HG02852 (cell line): ENCODE data around the gene SMIM7.
"Not testable (repeated sequence)": the region's sequence is repeated elsewhere in the genome, so short reads cannot be mapped to it uniquely, and the experiment has no call there.

Source experiments
- ATAC-seq: cut with Tn5 transposase; IDR thresholded peaks from one replicate; pipeline ENCODE4 v1.9.1; 2021; ENCODE audit warnings: mild to moderate bottlenecking, moderate library complexity; ENCODE audit not compliant: unreplicated experiment

SMIM7 gene

DNA sequence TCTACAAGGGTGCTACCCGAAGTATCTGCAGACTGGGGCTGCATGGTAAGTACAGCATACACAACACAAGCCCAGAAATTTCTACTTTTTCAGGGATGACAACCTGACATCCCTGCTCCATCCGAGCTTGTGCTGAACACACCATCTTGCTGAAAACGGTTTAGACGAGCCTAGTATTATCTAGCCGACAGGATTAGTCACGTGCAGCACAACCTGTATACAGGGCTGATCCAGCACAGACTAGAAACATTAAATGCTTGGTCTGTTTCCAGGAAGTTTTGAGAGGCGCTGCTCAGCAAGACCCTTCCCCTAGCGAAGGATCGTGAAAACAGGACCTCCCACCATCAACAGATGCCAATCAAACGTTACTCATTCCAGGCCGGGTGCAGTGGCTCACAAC, 4.2 kb downstream of the SMIM7 start:
- ATAC-seq = no peak

- ATAC-seq = no peak
Observed at GRCh38 chr19:16654627-16655026, 5.3 kb downstream of the SMIM7 start.

DNA sequence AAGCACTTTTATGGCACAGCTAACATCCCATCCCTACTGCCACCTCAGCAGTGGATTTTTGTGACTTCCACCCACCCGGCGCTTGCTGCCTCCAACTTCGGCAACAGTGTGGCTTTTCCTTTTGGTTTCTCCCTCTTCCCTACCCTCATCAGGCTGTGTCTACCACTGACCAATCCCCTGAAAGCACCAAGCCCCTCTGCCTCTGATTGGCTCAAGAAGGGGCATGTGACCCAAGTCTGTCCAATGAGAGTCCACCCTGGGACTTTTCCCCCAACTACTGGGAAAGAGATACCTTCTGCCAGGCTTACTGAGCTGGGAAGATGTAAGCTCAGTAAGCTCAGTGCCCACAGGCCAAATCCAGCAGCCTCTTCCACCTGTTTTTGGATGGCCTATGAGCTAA, 5.8 kb downstream of the SMIM7 start:
- no peak for ATAC-seq

GRCh38 chr19:16652854-16653253, 7.1 kb downstream of the SMIM7 start:
- ATAC-seq = no peak

- not testable (repeated sequence) for ATAC-seq
Observed at GRCh38 chr19:16651421-16652188, 8.3 kb downstream of the SMIM7 start.

- ATAC-seq = no peak
Observed at GRCh38 chr19:16650821-16651220, 9.1 kb downstream of the SMIM7 start.

DNA sequence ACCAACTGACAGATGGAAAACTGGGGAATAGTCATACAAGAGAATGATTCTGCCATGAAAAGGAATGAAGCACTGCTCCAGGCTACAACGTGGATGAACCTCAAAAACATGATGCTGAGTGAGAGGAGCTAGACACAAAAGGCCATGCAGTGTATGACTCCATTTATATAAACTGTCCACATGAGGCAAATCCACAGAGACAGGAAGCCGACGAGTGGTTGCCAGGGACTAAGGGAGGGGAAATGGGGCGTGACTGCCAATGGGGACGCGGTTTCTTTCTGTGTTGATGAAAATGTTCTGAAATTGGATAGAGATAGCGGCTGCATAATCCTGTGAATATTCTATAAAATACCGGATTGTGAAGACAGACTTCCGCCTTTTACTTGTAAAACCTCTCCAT, 10.2 kb downstream of the SMIM7 start:
- no peak for ATAC-seq

DNA sequence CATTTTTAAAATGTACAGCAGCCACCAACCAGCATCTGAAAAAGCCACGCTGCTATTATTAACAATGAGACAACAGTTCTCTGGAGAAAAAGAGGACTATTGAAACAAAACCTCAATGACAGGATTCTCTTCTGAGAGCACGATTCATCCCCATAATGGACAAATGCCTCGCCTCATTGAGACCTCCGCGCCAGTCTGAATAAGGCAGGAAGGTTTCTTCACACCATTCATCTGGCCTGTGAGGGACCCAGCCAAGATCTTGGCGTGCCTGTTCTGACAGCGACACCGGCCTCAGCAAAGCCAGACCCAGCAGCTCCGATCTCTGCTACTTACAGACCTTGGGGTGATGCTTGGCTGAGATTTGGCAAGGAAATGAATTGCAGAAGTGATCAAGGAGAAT, 14.8 kb downstream of the SMIM7 start:
- ATAC-seq = no peak

- no peak for ATAC-seq
Observed at GRCh38 chr19:16641695-16642094, 18.2 kb downstream of the SMIM7 start.

GRCh38 chr19:16640951-16641350, 19.0 kb downstream of the SMIM7 start:
- ATAC-seq = no peak

GRCh38 chr19:16638666-16639065, 21.3 kb downstream of the SMIM7 start:
- no peak for ATAC-seq

DNA sequence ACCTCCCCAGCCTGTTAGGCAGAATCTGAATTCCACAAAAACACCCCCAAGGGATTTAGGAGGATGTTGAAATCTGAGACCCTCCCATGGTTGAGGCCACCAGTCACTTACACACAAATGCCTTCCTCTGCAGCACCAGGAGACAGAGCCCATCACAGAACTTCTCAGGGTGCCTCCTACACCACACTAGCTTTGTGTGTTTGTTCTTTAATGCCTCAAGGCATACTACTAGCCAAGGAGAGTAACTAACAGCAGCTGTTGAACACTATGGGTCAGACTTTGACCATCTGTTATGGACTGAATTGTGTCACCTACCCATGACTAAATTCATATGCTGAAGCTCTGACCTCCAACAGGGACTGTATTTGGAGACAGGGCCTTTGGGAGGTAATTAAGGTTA, 22.4 kb downstream of the SMIM7 start:
- no peak for ATAC-seq

GRCh38 chr19:16631465-16631864, 28.5 kb downstream of the SMIM7 start:
- ATAC-seq = no peak

DNA sequence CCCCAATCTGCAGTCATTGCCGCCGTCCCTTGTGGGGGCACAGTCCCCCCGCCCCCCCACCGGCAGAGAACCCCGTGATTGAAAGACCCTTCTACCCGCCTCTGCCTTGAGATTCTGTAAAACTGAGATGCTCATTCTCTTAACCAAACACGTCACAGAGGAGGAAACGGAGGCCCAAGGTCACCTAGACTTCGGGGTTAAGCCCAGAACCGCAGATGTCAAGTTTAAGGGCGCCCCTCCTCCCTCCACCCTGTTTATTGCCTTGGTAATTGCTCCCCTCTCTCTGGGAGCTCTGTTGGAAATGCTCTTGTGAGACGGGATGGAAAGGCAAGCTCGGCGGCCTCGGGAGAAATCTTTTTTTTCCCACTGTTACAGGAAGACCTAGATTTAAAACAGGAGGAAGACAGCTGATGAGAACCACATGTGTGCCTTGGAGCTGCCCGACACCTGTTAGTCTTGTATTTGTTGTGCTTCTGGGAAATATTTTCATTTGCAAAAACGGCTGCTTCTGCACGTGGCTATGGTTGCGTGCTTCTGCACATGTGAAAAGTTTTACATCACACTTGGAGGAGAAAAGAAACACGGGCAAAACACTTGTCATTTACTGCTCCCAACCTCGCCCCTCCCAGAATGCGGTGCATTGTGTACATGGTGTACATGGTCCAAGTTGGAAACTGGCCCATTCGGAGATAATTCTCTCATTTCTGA, 30.8 kb downstream of the SMIM7 start:
- ATAC-seq = no peak

DNA sequence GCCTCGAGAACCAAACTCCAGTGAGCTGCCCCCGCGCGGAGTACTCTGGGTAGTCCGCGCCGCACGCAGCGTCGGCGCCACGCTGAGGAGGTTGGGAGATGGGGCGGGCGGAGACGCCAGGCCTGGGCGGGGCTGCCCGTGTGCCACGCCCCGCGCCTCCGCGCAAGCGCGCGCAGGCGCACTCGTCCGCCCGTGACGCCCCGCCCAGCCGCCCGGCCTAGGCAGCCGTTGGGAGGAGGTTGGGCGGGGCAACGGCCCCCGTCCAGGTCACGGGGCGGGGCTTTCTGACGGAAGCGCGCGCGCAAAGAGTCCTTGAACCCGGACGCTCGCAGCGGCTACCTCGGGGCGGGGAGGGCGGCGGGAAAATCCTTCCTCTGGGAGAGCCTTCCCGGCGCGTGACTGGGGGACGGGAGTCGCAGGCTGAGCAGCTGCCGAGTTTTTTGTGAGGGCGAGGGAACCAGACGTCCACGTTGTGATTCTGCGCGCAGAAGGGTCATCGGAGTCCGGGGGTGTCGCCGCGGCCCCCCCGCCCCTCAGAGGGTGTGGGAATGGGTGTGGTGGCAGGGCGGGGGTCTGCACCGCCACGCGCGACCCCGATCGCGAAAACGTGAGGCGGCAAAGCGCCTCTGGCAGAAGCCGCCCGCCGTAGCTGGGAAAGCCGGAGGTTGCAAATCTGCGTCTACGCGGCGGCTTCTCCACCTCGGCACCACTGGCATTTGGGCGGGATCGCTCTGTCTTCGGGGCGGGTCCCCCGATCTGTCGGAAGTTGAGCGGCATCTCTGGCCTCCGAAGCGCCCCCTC, 31.6 kb downstream of the SMIM7 start, which contains the start of gene MED26:
MED26 (minus strand) TSS at position 22 of the 801 bp plus-strand sequence. CDS start 261 bp downstream, outside the sequence.
- peak; percentile 83 for ATAC-seq

DNA sequence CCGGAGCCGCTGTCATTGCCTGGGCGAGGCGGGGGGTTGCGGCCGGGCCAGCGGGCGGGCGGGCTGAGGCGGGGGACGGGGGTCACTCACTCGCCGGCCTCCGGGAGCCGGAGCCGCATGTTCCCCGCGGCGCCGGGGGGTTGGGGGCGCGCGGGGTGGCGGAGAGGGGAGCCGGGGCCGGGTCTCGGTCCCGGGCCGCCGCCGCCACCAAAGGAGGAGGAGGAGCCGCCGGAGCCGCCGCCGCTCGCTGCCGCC, 32.1 kb downstream of the SMIM7 start:
- ATAC-seq = no peak

- ATAC-seq = peak; percentile 4
Observed at GRCh38 chr19:16627193-16627927, 32.6 kb downstream of the SMIM7 start.

- no peak for ATAC-seq
Observed at GRCh38 chr19:16626796-16627192, 33.1 kb downstream of the SMIM7 start.

- no peak for ATAC-seq
Observed at GRCh38 chr19:16625163-16625958, 34.6 kb downstream of the SMIM7 start.

GRCh38 chr19:16624236-16624635, 35.7 kb downstream of the SMIM7 start:
- ATAC-seq = no peak
